HFFc6 (cell line): Measurements from ENCODE around the gene PHF21A. TPM values are rescaled to one million over a fixed set of nuclear protein-coding genes. Genes with fewer than 3 reads are reported as not detected.

ENCODE experiments used
- DNase-seq: peaks from one replicate; pipeline ENCODE4 v3.0.0-alpha.2; 2018
- H3K27ac Mint-ChIP-seq: 2 replicates; pipeline ENCODE4 v1.8.0; 2020; ENCODE audit warnings: mild to moderate bottlenecking, mixed read lengths
- H3K27me3 Mint-ChIP-seq: 2 replicates; pipeline ENCODE4 v1.8.0; 2021; ENCODE audit warnings: mild to moderate bottlenecking, moderate library complexity, mixed read lengths; ENCODE audit not compliant: insufficient read depth
- H3K36me3 Mint-ChIP-seq: 2 replicates; pipeline ENCODE4 v1.8.0; 2021; ENCODE audit warnings: low read depth, mixed read lengths
- H3K4me1 Mint-ChIP-seq: 2 replicates; pipeline ENCODE4 v1.8.0; 2020; ENCODE audit warnings: low read depth, mixed read lengths
- H3K4me3 Mint-ChIP-seq: 2 replicates; pipeline ENCODE4 v1.8.0; 2020; ENCODE audit warnings: mild to moderate bottlenecking, moderate library complexity, mixed read lengths
- H3K9me3 Mint-ChIP-seq: 2 replicates; pipeline ENCODE4 v1.8.0; 2020; ENCODE audit warnings: mild to moderate bottlenecking, mixed read lengths
- total RNA-seq, 6 experiments: library from RNA; stranded (reverse); fragmentation: NEBNext Ultra II Directional; extraction: Animal tissue kit (Norgen Biotek cat#: 25700); gene quantifications; 2 replicates in 1 of 6; 3 replicates in 5 of 6; pipeline ENCODE4 v1.2.3, GENCODE V29; 2021
- TF ChIP-seq, protein P1 (sequence below): fragments of 200-600 bp; sonication (generic); IDR thresholded peaks from 2 replicates; pipeline ENCODE4 v1.5.0; 2021; ENCODE audit warnings: antibody characterized with exemption, mild to moderate bottlenecking

Gene PHF21A
- total RNA-seq, 6 experiments from 2014 or later = 25.5 to 32.4 (median 26.2) TPM

DNA sequence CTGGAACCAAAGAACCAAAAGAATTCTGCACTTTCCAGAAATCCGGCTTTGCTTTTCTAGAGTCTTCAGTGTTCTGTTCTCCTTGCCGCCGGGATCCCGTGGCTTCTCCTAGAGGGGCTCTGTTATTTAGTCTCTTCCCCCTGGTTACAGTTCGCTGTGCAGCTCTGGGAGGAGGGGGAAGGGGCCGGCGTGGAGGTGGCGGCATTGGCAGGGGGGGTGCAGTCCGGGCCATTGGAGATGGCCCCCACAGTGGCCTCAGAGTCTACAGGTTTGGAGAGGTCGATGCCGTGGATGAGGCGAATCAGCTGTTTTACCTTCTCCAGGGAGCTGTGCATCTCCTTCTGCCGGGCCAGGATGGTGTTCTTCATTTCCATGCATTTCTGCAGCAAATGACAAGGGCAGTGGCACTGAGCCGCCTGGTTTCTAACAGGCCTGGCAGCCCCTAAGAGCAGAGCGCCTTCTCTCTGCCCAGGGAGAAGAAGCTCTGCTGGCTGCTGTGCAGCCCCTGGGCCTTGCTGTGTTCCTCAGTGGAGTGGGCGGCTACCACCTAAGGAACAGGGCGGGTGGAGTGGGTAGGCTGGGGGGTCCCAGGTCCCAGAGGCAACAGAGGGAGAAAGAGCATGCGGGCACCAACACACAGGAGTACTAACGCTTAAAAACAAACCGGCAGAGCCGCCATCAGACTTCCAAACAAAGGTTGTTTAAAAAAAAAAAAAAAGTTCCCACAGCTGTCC is 187.2 kb downstream of the PHF21A start:
- H3K27me3 Mint-ChIP-seq = no peaks in the 10 kb centered on the region; the same call in 1 of the 2 replicates
- H3K27ac Mint-ChIP-seq = no peak overlapping the region
- H3K36me3 Mint-ChIP-seq = peaks cover 10% of the 10 kb centered on the region
- peaks cover 15% of the 10 kb centered on the region for H3K4me1 Mint-ChIP-seq
- DNase-seq = no peak
- H3K4me3 Mint-ChIP-seq = no peak overlapping the region
- H3K9me3 Mint-ChIP-seq = no peaks in the 10 kb centered on the region
- TF ChIP-seq, protein P1, sequence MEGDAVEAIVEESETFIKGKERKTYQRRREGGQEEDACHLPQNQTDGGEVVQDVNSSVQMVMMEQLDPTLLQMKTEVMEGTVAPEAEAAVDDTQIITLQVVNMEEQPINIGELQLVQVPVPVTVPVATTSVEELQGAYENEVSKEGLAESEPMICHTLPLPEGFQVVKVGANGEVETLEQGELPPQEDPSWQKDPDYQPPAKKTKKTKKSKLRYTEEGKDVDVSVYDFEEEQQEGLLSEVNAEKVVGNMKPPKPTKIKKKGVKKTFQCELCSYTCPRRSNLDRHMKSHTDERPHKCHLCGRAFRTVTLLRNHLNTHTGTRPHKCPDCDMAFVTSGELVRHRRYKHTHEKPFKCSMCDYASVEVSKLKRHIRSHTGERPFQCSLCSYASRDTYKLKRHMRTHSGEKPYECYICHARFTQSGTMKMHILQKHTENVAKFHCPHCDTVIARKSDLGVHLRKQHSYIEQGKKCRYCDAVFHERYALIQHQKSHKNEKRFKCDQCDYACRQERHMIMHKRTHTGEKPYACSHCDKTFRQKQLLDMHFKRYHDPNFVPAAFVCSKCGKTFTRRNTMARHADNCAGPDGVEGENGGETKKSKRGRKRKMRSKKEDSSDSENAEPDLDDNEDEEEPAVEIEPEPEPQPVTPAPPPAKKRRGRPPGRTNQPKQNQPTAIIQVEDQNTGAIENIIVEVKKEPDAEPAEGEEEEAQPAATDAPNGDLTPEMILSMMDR = no peak

DNA sequence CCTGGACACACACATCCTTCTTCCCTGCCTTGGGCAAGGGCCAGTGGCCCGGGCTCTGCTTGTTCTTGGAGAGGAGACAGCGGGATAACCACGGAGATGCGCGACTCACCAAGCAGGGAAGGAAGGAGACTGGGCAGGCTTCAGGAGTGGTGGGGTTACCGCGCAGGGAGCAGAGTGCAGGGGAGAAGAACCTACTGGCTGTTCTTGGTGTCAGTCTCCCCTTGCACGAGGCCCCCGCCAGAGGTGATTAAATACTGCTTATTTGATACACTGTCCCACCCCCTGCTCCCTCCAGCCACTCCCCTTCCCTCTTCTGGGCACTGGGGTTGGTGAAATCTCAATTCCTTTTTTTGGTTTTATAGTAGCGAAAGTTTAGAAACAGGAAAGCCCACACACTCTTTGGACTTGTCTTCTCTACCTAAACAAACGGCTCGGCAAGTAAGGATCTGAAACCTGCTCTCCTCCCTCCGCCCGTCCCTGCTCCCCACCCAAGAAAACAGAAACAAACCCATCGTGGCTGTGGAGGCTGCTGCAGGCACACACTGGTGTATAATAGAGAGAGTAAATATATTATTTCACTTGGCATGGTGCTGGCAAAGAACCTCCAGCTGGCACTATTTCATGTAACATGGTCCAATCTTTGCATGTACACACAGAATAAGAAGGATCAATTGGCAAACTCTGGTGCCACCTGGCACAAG is 188.0 kb downstream of the PHF21A start:
- TF ChIP-seq, protein P1 = no peak
- Mint-ChIP-seq H3K27me3 (no peaks in the 10 kb centered on the region; the same call in 1 of the 2 replicates), H3K9me3 (no peaks in the 10 kb centered on the region), H3K4me3 (no peak overlapping the region), H3K36me3 (peaks cover 10% of the 10 kb centered on the region), H3K4me1 (peaks cover 15% of the 10 kb centered on the region), H3K27ac (no peak overlapping the region)
- peak; percentile 35 for DNase-seq

DNA sequence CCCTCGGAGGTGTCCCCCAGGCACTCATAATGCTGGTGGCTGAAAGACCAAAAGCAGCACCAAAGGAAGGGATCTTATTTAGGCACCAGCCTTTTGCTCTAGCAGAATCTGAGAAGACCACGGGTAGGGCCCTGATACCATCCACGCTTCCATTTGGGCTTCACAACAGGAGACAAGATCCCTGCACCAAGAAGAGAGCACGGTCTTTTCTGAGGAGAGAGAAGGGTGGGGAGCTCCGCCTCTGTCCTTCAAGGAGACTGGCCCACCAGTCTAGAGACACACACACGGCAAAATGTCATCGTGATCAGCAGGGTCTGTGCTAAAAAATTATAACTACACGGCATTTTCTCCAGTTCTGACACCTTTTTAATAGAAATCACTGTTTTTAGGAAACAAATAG is 189.0 kb downstream of the PHF21A start:
- Mint-ChIP-seq H3K9me3 (no peaks in the 10 kb centered on the region), H3K27ac (no peak overlapping the region), H3K4me3 (no peak overlapping the region), H3K4me1 (peaks cover 15% of the 10 kb centered on the region), H3K36me3 (peaks cover 10% of the 10 kb centered on the region), H3K27me3 (peaks cover 3% of the 10 kb centered on the region; the same call in 1 of the 2 replicates)
- DNase-seq = no peak
- TF ChIP-seq, protein P1 = no peak

DNA sequence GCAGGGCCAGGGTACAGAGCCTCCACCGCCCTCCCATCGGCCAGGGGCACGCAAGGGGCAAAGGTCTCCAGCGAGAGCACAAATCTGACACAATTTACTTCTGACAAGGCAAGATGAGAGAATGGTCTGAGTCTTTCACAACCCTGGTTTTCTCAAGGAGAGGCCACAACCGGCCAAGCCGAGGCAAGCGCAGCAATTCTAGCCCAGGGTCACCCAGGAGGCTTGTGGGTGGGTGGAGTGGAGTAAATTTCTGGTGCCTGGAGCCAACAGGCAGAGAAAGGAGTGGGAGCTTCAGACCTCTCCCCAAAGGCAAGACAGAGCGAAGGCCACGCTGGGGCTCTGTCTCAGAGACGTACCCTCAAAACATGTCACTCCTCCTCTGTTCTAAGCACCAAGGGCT is 189.5 kb downstream of the PHF21A start:
- Mint-ChIP-seq H3K36me3 (peaks cover 10% of the 10 kb centered on the region), H3K27ac (no peak overlapping the region), H3K4me3 (no peak overlapping the region), H3K9me3 (no peaks in the 10 kb centered on the region), H3K27me3 (peaks cover 5% of the 10 kb centered on the region; the same call in 1 of the 2 replicates), H3K4me1 (peaks cover 15% of the 10 kb centered on the region)
- DNase-seq = no peak
- TF ChIP-seq, protein P1 = no peak

DNA sequence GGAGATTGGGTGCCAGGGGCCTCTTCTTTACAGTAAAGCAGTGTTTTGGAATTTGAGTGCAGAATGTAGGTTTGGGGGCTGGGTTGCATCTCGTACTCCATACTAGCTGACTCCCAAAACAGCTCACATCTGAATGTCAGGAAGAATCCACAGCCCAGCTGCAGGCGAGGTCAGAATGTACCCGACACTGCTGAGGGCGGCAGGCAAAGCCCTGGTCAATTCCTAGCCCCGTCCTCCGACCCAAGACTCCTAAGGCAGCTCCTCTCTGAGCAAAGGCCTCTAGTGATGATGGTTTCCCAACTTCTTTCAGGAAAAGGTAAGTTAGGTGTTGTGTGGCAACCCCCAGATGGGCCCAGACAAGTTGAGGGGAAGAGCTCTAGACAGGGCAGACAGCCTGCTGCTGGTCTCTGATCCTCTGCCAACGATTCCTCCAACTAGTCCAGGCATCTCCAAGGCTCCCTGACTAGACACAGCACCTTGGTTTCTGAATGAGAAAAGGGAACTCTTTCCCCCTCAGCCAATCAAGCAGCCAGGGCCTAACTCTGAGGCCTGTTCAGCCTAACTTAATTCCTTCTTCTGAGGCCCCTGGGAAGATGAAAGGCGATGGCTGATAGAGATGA is 190.2 kb downstream of the PHF21A start:
- Mint-ChIP-seq H3K27ac (no peak overlapping the region), H3K36me3 (peaks cover 10% of the 10 kb centered on the region), H3K4me1 (peaks cover 15% of the 10 kb centered on the region), H3K27me3 (peaks cover 11% of the 10 kb centered on the region; the same call in 1 of the 2 replicates), H3K9me3 (no peaks in the 10 kb centered on the region), H3K4me3 (no peak overlapping the region)
- TF ChIP-seq, protein P1 = no peak
- DNase-seq = no peak
